ENCODE data around the gene IGF2BP1. TPM values are rescaled to one million over a fixed set of nuclear protein-coding genes. Genes with fewer than 3 reads are reported as not detected.

The IGF2BP1 gene
- total RNA-seq, 1 experiment from 2014 or later = 434 TPM

DNA sequence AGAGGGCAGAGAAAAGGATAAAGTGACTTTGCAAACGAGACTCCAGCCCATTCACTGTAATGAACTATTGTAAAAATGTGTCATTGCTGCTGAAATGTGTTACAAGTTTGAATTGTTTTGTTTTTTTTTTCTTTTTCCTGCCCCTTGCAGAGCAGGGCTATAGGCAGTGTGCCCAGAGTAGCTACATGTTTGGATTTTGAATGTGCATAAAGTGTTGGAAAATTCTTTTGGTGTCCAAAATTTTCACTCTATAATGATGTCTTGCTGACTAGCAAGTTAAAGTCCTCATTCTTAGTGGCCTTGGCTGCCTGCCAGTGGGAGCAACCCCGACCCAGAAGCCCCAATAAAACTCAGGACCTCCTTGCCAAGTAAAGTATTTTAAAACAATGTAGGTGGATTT lies 66.5 kb downstream of the IGF2BP1 start:
- Histone ChIP-seq H3K9ac (ENCODE audit: extremely low read depth, insufficient read length, low read length) (no peak overlapping the region), H4K5ac (ENCODE audit: insufficient read length, low read depth, low read length) (no peak overlapping the region), H3K27me3 (ENCODE audit: insufficient read depth, low read length) (no peaks in the 10 kb centered on the region), H3K79me1 (ENCODE audit: insufficient read depth, low read depth, low read length, poor library complexity, severe bottlenecking) (no peaks in the 10 kb centered on the region), H3K23me2 (ENCODE audit: insufficient read length, low read depth, low read length, poor library complexity, severe bottlenecking) (no peaks in the 10 kb centered on the region), H3K14ac (ENCODE audit: insufficient read depth, low read length) (no peak overlapping the region), H4K8ac (replicated peaks; ENCODE audit: insufficient read length, low read depth, low read length) (no peak overlapping the region), H2AFZ (ENCODE audit: low read length) (no peak overlapping the region), H3K9me3 (ENCODE audit: control insufficient read depth, low read depth, low read length) (no peaks in the 10 kb centered on the region), H3K4ac (ENCODE audit: low read depth, low read length) (no peak overlapping the region), H4K91ac (ENCODE audit: insufficient read length, low read depth, low read length) (no peak overlapping the region), H2AK5ac (ENCODE audit: insufficient read length, low read length) (no peak overlapping the region), H2BK120ac (ENCODE audit: low read depth, low read length, poor library complexity, severe bottlenecking) (no peak overlapping the region), H3T11ph (ENCODE audit: low read length) (no peak overlapping the region), H2BK5ac (ENCODE audit: insufficient read length, low read length) (no peak overlapping the region), H3K23ac (ENCODE audit: insufficient read length, low read depth, low read length) (no peak overlapping the region), H2BK15ac (ENCODE audit: low read depth, low read length) (no peak overlapping the region), H3K27ac (ENCODE audit: insufficient read length, low read depth, low read length) (no peak overlapping the region), H3K56ac (ENCODE audit: insufficient read length, low read depth, low read length) (no peak overlapping the region), H2BK12ac (ENCODE audit: insufficient read length, low read depth, low read length) (no peak overlapping the region), H3K4me2 (ENCODE audit: insufficient read depth, insufficient read length, low read length) (no peak overlapping the region), H3K18ac (ENCODE audit: insufficient read length, low read depth, low read length) (no peak overlapping the region), H3K4me1 (ENCODE audit: insufficient read depth, low read length) (no peaks in the 10 kb centered on the region), H3K79me2 (ENCODE audit: insufficient read depth, low read length) (no peaks in the 10 kb centered on the region), H2BK20ac (ENCODE audit: low read depth, low read length, poor library complexity, severe bottlenecking) (no peak overlapping the region), H4K20me1 (ENCODE audit: control insufficient read depth, insufficient read depth, insufficient read length) (no peaks in the 10 kb centered on the region)
- Mint-ChIP-seq H3K27ac (no peak overlapping the region), H3K27me3 (ENCODE audit: low read depth) (peaks cover 12% of the 10 kb centered on the region), H3K9me3 (no peaks in the 10 kb centered on the region; a peak in 1 of 5 replicates), H3K36me3 (ENCODE audit: insufficient read depth in 1 of 3, low read depth in 3 of 3) (no peaks in the 10 kb centered on the region), H3K4me3 (no peak overlapping the region), H3K4me1 (peaks cover 6 to 16% of the 10 kb centered on the region in 2 experiments)
- no CpG with 5 or more reads among the region's 2 CpGs for WGBS (ENCODE audit: extremely low coverage, insufficient read length, low lambda C conversion rate)
- DNase-seq = no peak
- TF ChIP-seq, protein P1, sequence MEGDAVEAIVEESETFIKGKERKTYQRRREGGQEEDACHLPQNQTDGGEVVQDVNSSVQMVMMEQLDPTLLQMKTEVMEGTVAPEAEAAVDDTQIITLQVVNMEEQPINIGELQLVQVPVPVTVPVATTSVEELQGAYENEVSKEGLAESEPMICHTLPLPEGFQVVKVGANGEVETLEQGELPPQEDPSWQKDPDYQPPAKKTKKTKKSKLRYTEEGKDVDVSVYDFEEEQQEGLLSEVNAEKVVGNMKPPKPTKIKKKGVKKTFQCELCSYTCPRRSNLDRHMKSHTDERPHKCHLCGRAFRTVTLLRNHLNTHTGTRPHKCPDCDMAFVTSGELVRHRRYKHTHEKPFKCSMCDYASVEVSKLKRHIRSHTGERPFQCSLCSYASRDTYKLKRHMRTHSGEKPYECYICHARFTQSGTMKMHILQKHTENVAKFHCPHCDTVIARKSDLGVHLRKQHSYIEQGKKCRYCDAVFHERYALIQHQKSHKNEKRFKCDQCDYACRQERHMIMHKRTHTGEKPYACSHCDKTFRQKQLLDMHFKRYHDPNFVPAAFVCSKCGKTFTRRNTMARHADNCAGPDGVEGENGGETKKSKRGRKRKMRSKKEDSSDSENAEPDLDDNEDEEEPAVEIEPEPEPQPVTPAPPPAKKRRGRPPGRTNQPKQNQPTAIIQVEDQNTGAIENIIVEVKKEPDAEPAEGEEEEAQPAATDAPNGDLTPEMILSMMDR (conservative IDR thresholded peaks at IDR 0.05) = no peak

Data from H9 (cell line).